Mesendoderm (in vitro differentiated cells): ENCODE measurements around the gene RNF130.

Source experiments
- DNase-seq: peaks from one replicate; pipeline ENCODE4 v3.0.0; 2013
- H2AK5ac ChIP-seq: 2 replicates; pipeline ENCODE4 v1.6.1; 2013; ENCODE audit warnings: low read length, inconsistent platforms
- H2BK120ac ChIP-seq: 2 replicates; pipeline ENCODE4 v1.6.1; 2013; ENCODE audit warnings: low read depth, mild to moderate bottlenecking, low read length, moderate library complexity, mixed read lengths
- H2BK15ac ChIP-seq: replicated peaks from 2 replicates; pipeline ENCODE4 v1.6.1; 2013; ENCODE audit warnings: low read depth, mild to moderate bottlenecking, moderate library complexity
- H2BK5ac ChIP-seq: 2 replicates; pipeline ENCODE4 v1.6.1; 2013; ENCODE audit warnings: low read length, inconsistent platforms
- H3K18ac ChIP-seq: 2 replicates; pipeline ENCODE4 v1.6.1; 2013; ENCODE audit warnings: mild to moderate bottlenecking, low read length, mixed read lengths
- H3K23ac ChIP-seq: one replicate; pipeline ENCODE4 v1.6.1; 2013; ENCODE audit warnings: low read length
- H3K27ac ChIP-seq: 2 replicates; pipeline ENCODE4 v1.5.1; 2013; ENCODE audit warnings: low read depth, mild to moderate bottlenecking, inconsistent platforms, low read length, moderate library complexity
- H3K27me3 ChIP-seq: 2 replicates; pipeline ENCODE4 v1.6.1; 2013; ENCODE audit warnings: low read length, control low read depth, mild to moderate bottlenecking, inconsistent platforms; ENCODE audit not compliant: insufficient read depth, poor library complexity
- H3K36me3 ChIP-seq: 2 replicates; pipeline ENCODE4 v1.6.1; 2013; ENCODE audit warnings: low read length, inconsistent platforms; ENCODE audit not compliant: control insufficient read depth, insufficient read depth
- H3K4ac ChIP-seq: one replicate; pipeline ENCODE4 v1.6.1; 2013; ENCODE audit warnings: low read depth, mild to moderate bottlenecking, low read length, moderate library complexity
- H3K4me1 ChIP-seq: 2 replicates; pipeline ENCODE4 v1.6.1; 2013; ENCODE audit warnings: low read depth, low read length, inconsistent platforms; ENCODE audit not compliant: control insufficient read depth
- H3K4me2 ChIP-seq: 2 replicates; pipeline ENCODE4 v1.6.1; 2013; ENCODE audit warnings: low read length
- H3K4me3 ChIP-seq: 2 replicates; pipeline ENCODE4 v1.5.1; 2013; ENCODE audit warnings: mild to moderate bottlenecking, low read length
- H3K56ac ChIP-seq: one replicate; pipeline ENCODE4 v1.6.1; 2013; ENCODE audit warnings: low read length
- H3K79me1 ChIP-seq: 2 replicates; pipeline ENCODE4 v1.6.1; 2013; ENCODE audit warnings: low read length, inconsistent platforms
- H3K79me2 ChIP-seq: 2 replicates; pipeline ENCODE4 v1.6.1; 2013; ENCODE audit warnings: mild to moderate bottlenecking, low read length; ENCODE audit not compliant: control insufficient read depth, insufficient read depth
- H3K9ac ChIP-seq: 2 replicates; pipeline ENCODE4 v1.6.1; 2013; ENCODE audit warnings: low read length, inconsistent platforms
- H4K5ac ChIP-seq: one replicate; pipeline ENCODE4 v1.6.1; 2013; ENCODE audit warnings: low read length
- H4K8ac ChIP-seq: one replicate; pipeline ENCODE4 v1.6.1; 2013; ENCODE audit warnings: low read depth, mild to moderate bottlenecking, control low read depth, low read length, moderate library complexity
- WGBS: extraction: QIAGEN DNeasy Blood & Tissue Kit; methylation state at CpG from one replicate; pipeline ENCODE4 v1.1.7; 2013; ENCODE audit warnings: low lambda C conversion rate, missing lambda C conversion rate; ENCODE audit not compliant: insufficient coverage; ENCODE audit errors: extremely low coverage; 5-methylcytosine and 5-hydroxymethylcytosine counted together

RNF130 gene

GRCh38 chr5:180072556-180072955 lies 997 bp upstream of the RNF130 start:
- Histone ChIP-seq H2BK5ac (no peak overlapping the region), H2BK120ac (no peak overlapping the region), H3K79me2 (peaks cover 9% of the 10 kb centered on the region), H3K4me1 (peaks cover 8% of the 10 kb centered on the region), H3K56ac (no peak overlapping the region), H3K36me3 (no peaks in the 10 kb centered on the region), H3K9ac (no peak overlapping the region), H4K5ac (no peak overlapping the region), H3K79me1 (peaks cover 3% of the 10 kb centered on the region), H3K4me3 (no peak overlapping the region), H2BK15ac (no peak overlapping the region), H2AK5ac (no peak overlapping the region), H4K8ac (no peak overlapping the region), H3K27ac (no peak overlapping the region), H3K4ac (no peak overlapping the region), H3K23ac (no peak overlapping the region), H3K4me2 (no peak overlapping the region), H3K27me3 (no peaks in the 10 kb centered on the region), H3K18ac (no peak overlapping the region)
- WGBS: 100% methylated on average over 8 of the region's 25 CpGs
- DNase-seq: no peak

- DNase-seq: no peak
- Histone ChIP-seq H3K56ac (no peak overlapping the region), H3K9ac (no peak overlapping the region), H3K79me1 (peaks cover 3% of the 10 kb centered on the region), H3K4me1 (peaks cover 8% of the 10 kb centered on the region), H3K4me2 (no peak overlapping the region), H3K36me3 (no peaks in the 10 kb centered on the region), H2BK5ac (no peak overlapping the region), H3K18ac (no peak overlapping the region), H2BK120ac (no peak overlapping the region), H2BK15ac (no peak overlapping the region), H3K4me3 (no peak overlapping the region), H4K5ac (no peak overlapping the region), H2AK5ac (no peak overlapping the region), H3K4ac (no peak overlapping the region), H4K8ac (no peak overlapping the region), H3K79me2 (peaks cover 10% of the 10 kb centered on the region), H3K27ac (no peak overlapping the region), H3K27me3 (no peaks in the 10 kb centered on the region), H3K23ac (no peak overlapping the region)
- WGBS: no CpG with 5 or more reads among the region's 14 CpGs
Measured at GRCh38 chr5:180072256-180072548, 643 bp upstream of the RNF130 start.

- H4K5ac ChIP-seq: no peak overlapping the region
- H3K36me3 ChIP-seq: no peaks in the 10 kb centered on the region
- H3K4me3 ChIP-seq: peak overlapping the region; percentile 79
- H3K23ac ChIP-seq: no peak overlapping the region
- H3K18ac ChIP-seq: peak overlapping the region; percentile 89
- H2BK5ac ChIP-seq: no peak overlapping the region
- H3K27me3 ChIP-seq: no peaks in the 10 kb centered on the region
- WGBS: no CpG with 5 or more reads among the region's 48 CpGs
- H2BK15ac ChIP-seq: no peak overlapping the region
- H3K4me2 ChIP-seq: peak overlapping the region; percentile 84
- no peak overlapping the region for H2AK5ac ChIP-seq
- H3K9ac ChIP-seq: peak overlapping the region; percentile 90
- H3K4me1 ChIP-seq: peaks cover 10% of the 10 kb centered on the region
- H3K56ac ChIP-seq: peak overlapping the region; percentile 96
- DNase-seq: peak; percentile 73
- no peak overlapping the region for H2BK120ac ChIP-seq
- H3K4ac ChIP-seq: peak overlapping the region; percentile 90
- H3K27ac ChIP-seq: peak overlapping the region; percentile 64
- H3K79me2 ChIP-seq: peaks cover 19% of the 10 kb centered on the region
- peaks cover 5% of the 10 kb centered on the region for H3K79me1 ChIP-seq
- no peak overlapping the region for H4K8ac ChIP-seq
Measured at GRCh38 chr5:180070756-180071530, 616 bp downstream of the RNF130 start.

DNA sequence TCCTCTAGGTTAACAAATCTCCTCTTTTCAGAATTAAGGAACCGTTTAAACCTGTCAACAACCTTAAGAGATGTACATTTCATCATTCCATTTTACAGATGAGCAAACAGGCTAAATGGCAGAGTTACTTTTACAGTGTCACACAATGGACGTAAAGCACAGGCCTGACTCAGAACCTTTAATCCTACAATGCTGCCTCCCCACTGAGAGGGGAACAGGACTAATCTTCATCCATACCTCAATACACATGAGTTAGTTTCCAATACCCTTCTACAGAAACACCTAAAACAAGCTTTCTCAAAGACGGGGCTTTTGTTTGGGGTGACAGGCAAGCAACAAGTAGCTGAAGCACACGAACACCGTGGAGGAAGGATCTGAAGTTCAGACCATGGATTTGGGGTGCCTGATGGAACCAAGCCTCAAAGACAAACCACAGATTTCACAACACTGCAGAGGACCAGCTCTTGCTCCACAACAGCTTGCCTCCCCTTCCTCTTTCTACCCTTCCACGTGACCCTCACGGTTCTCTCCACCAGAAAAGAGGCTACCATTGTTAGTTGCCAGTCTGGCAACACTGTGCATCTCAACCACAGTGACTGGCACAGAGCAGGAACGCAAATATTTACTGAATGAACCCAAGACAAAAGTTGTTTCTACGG lies 1.8 kb downstream of the RNF130 start:
- DNase-seq: peak; percentile 81
- H3K27ac ChIP-seq: no peak overlapping the region
- H4K8ac ChIP-seq: no peak overlapping the region
- no peak overlapping the region for H3K4me3 ChIP-seq
- no peak overlapping the region for H2BK15ac ChIP-seq
- peaks cover 10% of the 10 kb centered on the region for H3K4me1 ChIP-seq
- H3K4me2 ChIP-seq: peak overlapping the region; percentile 51
- no peak overlapping the region for H2BK120ac ChIP-seq
- H2BK5ac ChIP-seq: peak overlapping the region; percentile 22
- no peak overlapping the region for H4K5ac ChIP-seq
- H3K56ac ChIP-seq: peak overlapping the region; percentile 79
- no peak overlapping the region for H3K4ac ChIP-seq
- H3K79me1 ChIP-seq: peaks cover 5% of the 10 kb centered on the region
- H3K36me3 ChIP-seq: no peaks in the 10 kb centered on the region
- H3K27me3 ChIP-seq: no peaks in the 10 kb centered on the region
- no peak overlapping the region for H3K18ac ChIP-seq
- no peak overlapping the region for H3K23ac ChIP-seq
- peak overlapping the region; percentile 90 for H3K9ac ChIP-seq
- WGBS: no CpG with 5 or more reads among the region's 9 CpGs
- peaks cover 20% of the 10 kb centered on the region for H3K79me2 ChIP-seq
- peak overlapping the region; percentile 43 for H2AK5ac ChIP-seq

GRCh38 chr5:180068519-180069090 lies 3.0 kb downstream of the RNF130 start:
- WGBS: 100% methylated on average over 1 of the region's 6 CpGs
- Histone ChIP-seq H3K27ac (no peak overlapping the region), H3K4me3 (no peak overlapping the region), H4K8ac (no peak overlapping the region), H3K4ac (no peak overlapping the region), H3K4me2 (no peak overlapping the region), H4K5ac (no peak overlapping the region), H3K36me3 (no peaks in the 10 kb centered on the region), H3K4me1 (peaks cover 10% of the 10 kb centered on the region), H3K56ac (no peak overlapping the region), H3K9ac (no peak overlapping the region), H3K18ac (no peak overlapping the region), H3K23ac (no peak overlapping the region), H2BK15ac (no peak overlapping the region), H2BK120ac (no peak overlapping the region), H2BK5ac (no peak overlapping the region), H3K79me2 (peaks cover 26% of the 10 kb centered on the region), H3K79me1 (peaks cover 5% of the 10 kb centered on the region), H3K27me3 (no peaks in the 10 kb centered on the region), H2AK5ac (no peak overlapping the region)
- DNase-seq: no peak
